Type B pancreatic cell (in vitro differentiated cells): ENCODE measurements around the gene FLVCR2. TPM values are rescaled to one million over a fixed set of nuclear protein-coding genes. Genes with fewer than 3 reads are reported as not detected.

Experiments used
- DNase-seq: peaks from one replicate; pipeline ENCODE4 v3.0.0; 2021; ENCODE audit warnings: mixed read lengths; ENCODE audit not compliant: unreplicated experiment; ENCODE audit errors: extremely low spot score
- H3K27ac Mint-ChIP-seq: 2 replicates; pipeline ENCODE4 v1.8.0; 2021; ENCODE audit warnings: mild to moderate bottlenecking, mixed read lengths
- H3K27me3 Mint-ChIP-seq: 2 replicates; pipeline ENCODE4 v1.8.0; 2021; ENCODE audit warnings: mixed read lengths
- H3K36me3 Mint-ChIP-seq: 2 replicates; pipeline ENCODE4 v1.8.0; 2021; ENCODE audit warnings: mixed read lengths
- H3K4me1 Mint-ChIP-seq: one replicate; pipeline ENCODE4 v1.8.0; 2021; ENCODE audit warnings: mixed read lengths; ENCODE audit not compliant: unreplicated experiment
- H3K4me3 Mint-ChIP-seq: 2 replicates; pipeline ENCODE4 v1.8.0; 2021; ENCODE audit warnings: mild to moderate bottlenecking, mixed read lengths
- H3K9me3 Mint-ChIP-seq: 2 replicates; pipeline ENCODE4 v1.8.0; 2021; ENCODE audit warnings: mixed read lengths
- total RNA-seq: library from RNA; stranded (reverse); gene quantifications from 2 replicates; pipeline ENCODE4 v1.2.1, GENCODE V29; 2021; ENCODE audit warnings: low replicate concordance
- TF ChIP-seq, protein P1 (sequence below): fragments of 200-600 bp; sonication (generic); conservative IDR thresholded peaks from 2 replicates; pipeline ENCODE4 v1.5.0; 2021; ENCODE audit warnings: antibody characterized with exemption, mild to moderate bottlenecking

Gene FLVCR2
- total RNA-seq, 1 donor from 2014 or later, result 5.6 TPM

GRCh38 chr14:75655235-75655634, 76.8 kb downstream of the FLVCR2 start:
- TF ChIP-seq, protein P1, sequence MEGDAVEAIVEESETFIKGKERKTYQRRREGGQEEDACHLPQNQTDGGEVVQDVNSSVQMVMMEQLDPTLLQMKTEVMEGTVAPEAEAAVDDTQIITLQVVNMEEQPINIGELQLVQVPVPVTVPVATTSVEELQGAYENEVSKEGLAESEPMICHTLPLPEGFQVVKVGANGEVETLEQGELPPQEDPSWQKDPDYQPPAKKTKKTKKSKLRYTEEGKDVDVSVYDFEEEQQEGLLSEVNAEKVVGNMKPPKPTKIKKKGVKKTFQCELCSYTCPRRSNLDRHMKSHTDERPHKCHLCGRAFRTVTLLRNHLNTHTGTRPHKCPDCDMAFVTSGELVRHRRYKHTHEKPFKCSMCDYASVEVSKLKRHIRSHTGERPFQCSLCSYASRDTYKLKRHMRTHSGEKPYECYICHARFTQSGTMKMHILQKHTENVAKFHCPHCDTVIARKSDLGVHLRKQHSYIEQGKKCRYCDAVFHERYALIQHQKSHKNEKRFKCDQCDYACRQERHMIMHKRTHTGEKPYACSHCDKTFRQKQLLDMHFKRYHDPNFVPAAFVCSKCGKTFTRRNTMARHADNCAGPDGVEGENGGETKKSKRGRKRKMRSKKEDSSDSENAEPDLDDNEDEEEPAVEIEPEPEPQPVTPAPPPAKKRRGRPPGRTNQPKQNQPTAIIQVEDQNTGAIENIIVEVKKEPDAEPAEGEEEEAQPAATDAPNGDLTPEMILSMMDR, result no peak
- Mint-ChIP-seq H3K27ac (no peak overlapping the region), H3K4me1 (peaks cover 11% of the 10 kb centered on the region), H3K9me3 (no peaks in the 10 kb centered on the region), H3K4me3 (no peak overlapping the region), H3K27me3 (no peaks in the 10 kb centered on the region), H3K36me3 (peaks cover 14% of the 10 kb centered on the region)
- DNase-seq, result no peak

- DNase-seq, result no peak
- H3K9me3 Mint-ChIP-seq, result no peaks in the 10 kb centered on the region
- H3K4me1 Mint-ChIP-seq, result peaks cover 17% of the 10 kb centered on the region
- H3K4me3 Mint-ChIP-seq, result no peak overlapping the region
- H3K27me3 Mint-ChIP-seq, result no peaks in the 10 kb centered on the region
- no peak overlapping the region for H3K27ac Mint-ChIP-seq
- TF ChIP-seq, protein P1, result no peak
- peaks cover 6% of the 10 kb centered on the region for H3K36me3 Mint-ChIP-seq
Measured at GRCh38 chr14:75657331-75657730, 78.9 kb downstream of the FLVCR2 start.

- peaks cover 16% of the 10 kb centered on the region for H3K4me1 Mint-ChIP-seq
- no peak for DNase-seq
- H3K4me3 Mint-ChIP-seq, result no peak overlapping the region
- H3K27ac Mint-ChIP-seq, result peak overlapping the region; percentile 40
- H3K27me3 Mint-ChIP-seq, result no peaks in the 10 kb centered on the region
- H3K9me3 Mint-ChIP-seq, result no peaks in the 10 kb centered on the region
- TF ChIP-seq, protein P1, result no peak
- H3K36me3 Mint-ChIP-seq, result peaks cover 12% of the 10 kb centered on the region
Measured at GRCh38 chr14:75658957-75659356, 80.5 kb downstream of the FLVCR2 start.

- no peaks in the 10 kb centered on the region for H3K9me3 Mint-ChIP-seq
- peak overlapping the region; percentile 100 for H3K4me3 Mint-ChIP-seq
- H3K27ac Mint-ChIP-seq, result peak overlapping the region; percentile 95
- TF ChIP-seq, protein P1, result no peak
- H3K36me3 Mint-ChIP-seq, result peaks cover 6% of the 10 kb centered on the region
- no peaks in the 10 kb centered on the region for H3K27me3 Mint-ChIP-seq
- no peak for DNase-seq
- H3K4me1 Mint-ChIP-seq, result peaks cover 14% of the 10 kb centered on the region
Measured at GRCh38 chr14:75660238-75660629, 81.8 kb downstream of the FLVCR2 start.

GRCh38 chr14:75660630-75661498, 82.4 kb downstream of the FLVCR2 start, which contains the start of the genes ERG28 and TTLL5:
Gene ERG28, minus strand, starts transcription at chr14:75660876. Its CDS starts 3,374 bp downstream, at chr14:75657502.
Gene TTLL5, plus strand, starts transcription at chr14:75661246. Its CDS starts 1,904 bp downstream, at chr14:75663150.
- Mint-ChIP-seq H3K4me1 (peaks cover 14% of the 10 kb centered on the region), H3K4me3 (peak within 1 kb of the TSS; percentile 100), H3K27me3 (no peaks in the 10 kb centered on the region), H3K9me3 (no peaks in the 10 kb centered on the region), H3K36me3 (peaks cover 6% of the 10 kb centered on the region), H3K27ac (peak within 1 kb of the TSS; percentile 95)
- peak; percentile 97 for DNase-seq
- TF ChIP-seq, protein P1, result no peak
